AG08395 (cell line): Measurements from ENCODE around the gene CABP7.
"Not testable (repeated sequence)": the region's sequence is repeated elsewhere in the genome, so short reads cannot be mapped to it uniquely, and the experiment has no call there.

Source experiments
- DNase-seq: peaks from one replicate; pipeline ENCODE4 v3.0.0; 2012; ENCODE audit warnings: mixed read lengths, low spot score

The CABP7 gene

DNA sequence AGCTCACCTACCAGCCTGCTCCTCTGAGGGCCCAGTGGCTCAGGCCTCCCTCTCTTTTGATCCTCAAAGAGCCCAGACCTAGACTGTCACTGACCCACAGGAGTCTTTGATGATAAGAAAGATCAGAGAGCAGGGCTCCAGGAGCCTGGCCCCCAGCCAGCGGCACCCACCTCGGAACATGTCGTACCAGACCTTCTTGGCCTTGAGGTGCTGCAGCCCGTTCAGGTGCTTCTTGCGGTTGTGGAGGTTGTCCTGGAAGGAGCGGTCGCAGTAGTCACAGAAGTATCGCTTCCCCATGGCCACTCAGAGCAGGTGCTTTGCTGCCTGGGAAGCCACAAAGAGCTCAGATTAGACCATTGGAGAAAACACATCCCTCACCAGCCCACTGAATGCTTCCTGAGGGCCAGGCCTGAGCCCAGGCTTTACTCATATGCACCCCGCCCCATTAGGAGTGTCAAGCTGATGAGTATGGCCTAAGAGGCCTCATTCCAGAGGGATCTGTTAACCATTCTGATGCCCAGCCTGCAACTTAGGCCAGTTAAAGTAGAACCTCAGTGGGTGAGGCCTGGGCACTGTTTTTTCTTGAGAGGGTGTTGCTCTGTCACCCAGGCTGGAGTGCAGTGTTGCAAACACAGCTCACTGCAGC, 28.6 kb downstream of the CABP7 start:
- DNase-seq, result no peak

DNA sequence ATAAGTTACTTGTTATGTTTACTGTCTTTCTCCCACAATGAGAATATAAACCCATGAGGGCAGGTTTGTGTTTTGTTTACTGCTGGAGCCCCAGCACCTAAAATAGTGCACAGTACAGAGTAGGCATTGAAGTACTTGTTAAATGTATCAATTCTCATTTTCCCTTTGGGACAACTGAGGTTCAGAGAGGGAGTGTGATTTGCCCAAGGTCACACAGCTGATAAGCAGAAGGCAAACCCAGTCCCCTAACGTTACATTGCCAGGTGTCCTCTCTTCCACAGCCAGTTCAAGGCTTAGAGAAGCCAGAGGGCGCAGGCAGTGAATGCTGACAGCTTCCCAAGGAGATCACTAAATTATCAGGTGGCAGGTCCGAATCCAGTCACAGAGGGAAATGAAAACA, 30.2 kb downstream of the CABP7 start:
- no peak for DNase-seq

DNA sequence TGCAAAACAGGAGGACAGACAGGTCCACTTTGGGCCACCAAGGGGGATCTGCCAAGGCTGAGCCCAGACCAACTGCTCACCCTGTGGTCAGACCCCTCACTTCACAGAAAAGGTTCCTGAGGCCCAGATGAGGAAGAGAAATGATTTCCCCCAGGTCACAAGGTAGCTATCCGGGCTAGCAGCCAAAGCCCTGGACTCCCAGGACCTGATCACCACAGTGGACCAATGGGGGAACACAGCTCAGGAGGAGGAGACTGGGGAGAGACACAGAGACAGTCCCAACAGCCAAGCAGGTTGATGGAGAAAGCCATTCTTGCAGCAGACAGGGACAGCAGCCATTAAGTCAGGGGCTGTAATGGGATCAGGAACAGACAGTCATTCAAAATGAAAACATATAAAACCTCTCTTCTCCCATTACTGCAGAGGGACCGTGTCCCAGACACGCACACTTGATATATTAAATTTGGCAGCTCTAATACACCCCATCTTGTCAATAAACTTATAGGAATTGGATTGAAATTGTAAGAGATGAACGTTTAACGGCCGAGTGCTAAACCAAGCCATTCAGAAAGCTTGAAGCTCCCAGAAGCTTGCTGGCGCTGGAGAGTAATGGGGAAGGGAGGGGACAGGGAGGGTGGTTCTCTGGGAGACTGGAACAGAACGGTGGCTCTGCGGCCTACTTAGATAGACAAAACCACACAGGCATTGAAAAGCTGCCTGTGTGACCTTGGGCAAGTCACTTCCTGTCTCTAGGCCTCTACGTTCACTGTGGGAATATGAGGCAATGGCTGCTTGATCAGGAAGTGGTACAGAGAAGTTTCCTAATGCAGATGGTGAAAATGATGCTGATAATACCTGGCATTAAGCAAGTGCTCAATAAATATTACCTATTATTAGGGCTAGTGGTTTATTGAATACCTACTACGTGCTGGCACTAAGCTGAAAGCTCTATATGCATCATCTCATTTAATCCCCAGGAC, 31.0 kb downstream of the CABP7 start:
- no peak for DNase-seq

DNA sequence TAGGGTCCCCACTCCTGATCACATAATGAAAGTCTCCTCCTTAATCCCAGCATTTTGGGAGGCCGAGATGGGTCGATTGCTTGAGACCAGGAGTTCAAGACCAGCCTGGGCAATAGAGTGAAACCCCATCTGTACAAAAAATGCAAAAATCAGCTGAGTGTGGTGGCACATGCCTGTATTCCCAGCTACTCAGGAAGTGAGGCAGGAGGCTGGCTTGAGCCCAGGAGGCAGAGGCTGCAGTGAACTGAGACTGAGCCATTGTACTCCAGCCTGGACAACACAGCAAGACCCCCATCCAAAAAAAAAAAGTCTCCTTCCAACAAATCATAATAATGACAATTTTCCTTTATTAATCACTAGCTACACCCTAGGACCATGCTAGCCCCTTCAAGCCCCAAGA, 31.9 kb downstream of the CABP7 start:
- no peak for DNase-seq

DNA sequence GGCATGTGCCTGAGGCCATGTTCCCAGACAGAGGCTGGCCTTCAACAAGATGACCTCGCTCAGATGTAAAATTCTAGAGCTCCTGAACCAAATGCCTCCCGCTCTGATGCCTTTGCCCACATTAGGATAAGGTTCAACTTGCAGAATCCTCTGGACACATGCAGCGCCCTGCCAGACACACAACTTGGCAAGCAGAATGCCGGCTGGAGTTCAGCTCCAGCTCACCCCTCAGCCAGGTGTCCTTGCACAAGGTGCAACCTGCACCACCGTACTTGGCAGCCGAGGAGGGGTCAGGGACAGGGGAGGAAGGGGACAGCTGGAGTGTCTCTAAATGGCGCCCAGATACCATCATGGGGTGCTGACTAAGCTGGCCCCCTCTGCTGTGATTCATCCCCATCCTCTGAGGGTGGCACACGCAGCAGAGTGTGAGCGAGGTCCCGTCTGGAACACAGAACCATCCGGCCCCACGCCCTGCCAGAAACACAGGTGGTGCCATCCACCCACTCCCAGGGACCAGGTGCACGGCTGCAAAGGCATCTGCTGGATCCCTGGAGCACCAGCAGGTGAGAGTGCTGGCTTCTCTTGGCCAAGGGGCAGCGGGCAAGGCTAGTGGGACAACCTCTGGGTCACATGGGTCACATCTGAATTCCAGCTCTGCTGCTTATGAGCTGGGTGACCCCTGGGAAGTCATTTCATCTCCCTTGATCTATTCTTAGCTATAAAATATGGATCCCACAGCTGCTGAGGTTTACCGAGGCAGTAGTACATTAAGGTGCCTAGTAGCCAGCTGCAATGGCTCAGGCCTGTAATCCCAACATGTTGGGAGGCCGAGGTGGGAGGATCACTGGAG, 34.2 kb downstream of the CABP7 start:
- DNase-seq, result no peak

DNA sequence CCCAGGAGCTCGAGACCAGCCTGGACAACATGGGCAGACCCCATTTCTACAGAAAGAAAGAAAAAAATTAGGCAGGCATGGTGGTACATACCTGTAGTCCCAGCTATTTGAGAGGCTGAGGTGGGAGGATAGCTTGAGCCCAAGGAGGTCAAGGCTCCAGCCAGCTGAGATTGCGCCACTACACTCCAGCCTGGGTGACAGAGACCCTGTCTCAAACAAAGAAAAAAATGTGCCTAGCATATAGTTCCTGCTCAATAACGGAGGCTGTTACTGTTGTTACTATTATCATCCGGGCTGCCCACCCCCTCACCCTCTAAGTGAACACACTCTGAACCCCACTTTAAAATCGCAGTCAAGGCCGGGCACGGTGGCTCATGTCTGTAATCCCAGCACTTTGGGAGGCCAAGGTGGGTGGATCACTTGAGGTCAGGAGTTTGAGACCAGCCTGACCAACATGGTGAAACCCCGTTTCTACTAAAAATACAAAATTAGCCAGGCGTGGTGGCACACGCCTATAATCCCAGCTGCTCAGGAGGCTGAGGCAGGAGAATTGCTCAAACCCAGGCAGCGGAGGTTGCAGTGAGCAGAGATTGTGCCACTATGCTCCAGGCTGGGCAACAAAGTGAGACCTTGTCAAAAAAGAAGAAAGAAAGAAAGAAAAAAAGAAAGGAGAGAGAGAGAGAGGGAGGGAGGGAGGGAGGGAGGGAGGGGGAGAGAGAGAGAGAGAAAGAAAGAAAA, 35.0 kb downstream of the CABP7 start:
- not testable (repeated sequence) for DNase-seq

DNA sequence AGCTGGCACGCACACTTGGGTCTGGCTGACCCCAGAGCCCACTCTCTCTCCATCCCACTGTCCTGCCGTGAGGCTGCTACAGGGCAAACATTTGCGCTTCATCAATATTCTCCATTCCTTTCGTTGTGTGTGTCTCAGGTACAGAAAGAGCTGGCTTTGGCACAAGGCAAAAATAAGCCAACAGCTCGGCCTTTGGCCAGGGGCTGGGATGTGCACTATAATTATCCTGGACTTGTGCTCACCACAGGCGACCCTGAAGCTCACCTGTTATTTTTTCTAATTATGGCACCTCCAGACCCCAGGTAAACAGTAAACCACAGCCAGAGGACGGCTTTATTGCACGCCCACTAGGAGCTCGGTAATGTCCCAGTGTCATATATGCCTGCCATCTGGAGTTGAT, 36.1 kb downstream of the CABP7 start:
- DNase-seq, result no peak

DNA sequence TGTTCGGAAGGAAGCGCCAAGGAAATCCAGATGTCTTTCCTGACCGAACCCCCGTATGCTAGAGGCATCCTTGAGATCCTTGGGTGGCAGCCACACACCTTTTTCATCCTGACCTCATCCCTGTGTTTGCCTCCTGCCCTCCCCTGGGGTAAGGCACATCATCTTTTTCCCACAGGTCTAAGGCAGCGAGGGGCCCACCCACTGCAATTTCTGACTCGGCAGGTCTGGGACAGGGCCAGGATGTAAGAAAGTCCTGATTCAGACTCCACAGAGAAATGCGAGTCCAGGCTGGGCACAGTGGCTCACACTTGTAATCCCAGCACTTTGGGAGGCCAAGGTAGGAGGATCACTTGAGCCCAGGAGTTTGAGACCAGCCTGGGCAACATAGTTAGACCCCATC, 36.5 kb downstream of the CABP7 start:
- no peak for DNase-seq

DNA sequence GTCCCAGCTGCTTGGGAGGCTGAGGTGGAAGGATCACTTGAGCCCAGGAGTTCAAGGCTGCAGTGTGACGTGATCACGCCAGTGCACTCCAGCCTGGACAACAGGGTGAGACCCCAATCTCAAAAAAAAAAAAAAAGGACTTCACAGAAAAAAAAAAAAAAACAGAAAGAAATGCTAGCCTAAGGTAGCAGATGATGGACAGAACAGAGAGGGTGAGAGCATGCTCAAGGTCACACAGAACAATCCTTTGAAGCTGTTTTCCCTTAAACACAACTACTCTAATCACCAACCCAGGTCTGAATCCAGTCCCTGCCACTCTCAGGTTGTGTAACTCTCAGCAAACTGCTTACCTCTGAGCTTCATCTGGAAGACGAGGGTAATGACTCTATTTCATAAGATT, 37.3 kb downstream of the CABP7 start:
- no peak for DNase-seq

DNA sequence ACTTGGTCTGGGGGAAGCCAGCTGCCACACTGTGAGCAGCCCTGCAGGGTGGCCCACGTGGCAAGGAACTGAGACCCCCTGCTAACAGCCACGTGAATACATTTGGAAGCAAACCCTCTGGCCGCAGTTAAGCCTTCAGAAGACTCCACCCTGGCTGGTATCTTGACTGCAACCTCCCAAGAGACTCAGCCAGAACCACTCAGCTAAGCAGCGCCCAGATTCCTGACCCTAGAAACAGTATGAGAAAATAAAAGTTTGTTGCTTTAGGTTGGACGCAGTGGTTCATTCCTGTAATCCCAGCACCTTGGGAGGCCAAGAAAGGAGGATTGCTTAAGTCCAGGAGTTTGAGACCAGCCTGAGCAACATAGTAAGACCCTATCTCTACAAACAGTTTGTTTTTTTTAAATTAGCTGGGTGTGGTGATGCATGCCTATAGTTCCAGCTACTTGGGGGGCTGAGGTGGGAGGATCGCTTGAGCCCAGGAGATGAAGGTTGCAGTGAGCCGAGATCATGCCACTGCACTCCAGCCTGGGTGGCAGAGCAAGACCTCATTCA, 38.3 kb downstream of the CABP7 start:
- no peak for DNase-seq

DNA sequence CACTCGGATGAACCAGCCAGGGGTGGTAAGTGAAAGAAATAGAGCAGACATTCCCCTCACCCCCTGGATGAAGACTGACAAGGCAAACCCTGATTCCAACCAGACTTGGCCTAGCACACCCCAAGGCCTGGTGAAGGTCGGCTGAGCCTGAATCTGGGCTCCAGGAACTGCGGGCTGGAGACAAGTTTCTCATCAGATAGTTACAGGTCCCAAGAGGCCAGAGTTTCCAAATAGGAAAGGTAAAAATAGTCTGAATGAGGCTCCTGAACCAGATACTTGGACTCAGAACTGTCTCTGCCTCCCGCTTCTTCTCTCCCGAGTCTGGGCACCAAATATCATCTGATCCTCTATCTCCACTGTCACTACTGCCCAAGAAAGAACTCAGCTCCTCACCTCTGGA, 39.2 kb downstream of the CABP7 start:
- no peak for DNase-seq

DNA sequence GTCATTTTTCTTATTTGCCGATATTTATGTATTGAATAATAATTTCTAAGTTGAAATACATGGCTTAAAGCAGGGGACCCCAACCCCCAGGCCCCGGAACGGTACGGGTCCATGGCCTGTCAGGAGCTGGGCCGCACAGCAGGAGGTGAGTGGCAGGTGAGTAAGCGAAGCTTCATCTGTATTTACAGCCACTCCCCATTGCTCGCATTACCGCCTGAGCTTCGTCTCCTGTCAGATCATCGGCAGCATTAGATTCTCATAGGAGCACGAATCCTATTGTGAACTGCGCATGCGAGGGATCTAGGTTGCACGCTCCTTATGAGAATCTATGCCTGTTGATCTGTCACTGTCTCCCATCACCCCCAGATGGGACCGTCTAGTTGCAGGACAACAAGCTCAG, 42.5 kb downstream of the CABP7 start:
- no peak for DNase-seq

DNA sequence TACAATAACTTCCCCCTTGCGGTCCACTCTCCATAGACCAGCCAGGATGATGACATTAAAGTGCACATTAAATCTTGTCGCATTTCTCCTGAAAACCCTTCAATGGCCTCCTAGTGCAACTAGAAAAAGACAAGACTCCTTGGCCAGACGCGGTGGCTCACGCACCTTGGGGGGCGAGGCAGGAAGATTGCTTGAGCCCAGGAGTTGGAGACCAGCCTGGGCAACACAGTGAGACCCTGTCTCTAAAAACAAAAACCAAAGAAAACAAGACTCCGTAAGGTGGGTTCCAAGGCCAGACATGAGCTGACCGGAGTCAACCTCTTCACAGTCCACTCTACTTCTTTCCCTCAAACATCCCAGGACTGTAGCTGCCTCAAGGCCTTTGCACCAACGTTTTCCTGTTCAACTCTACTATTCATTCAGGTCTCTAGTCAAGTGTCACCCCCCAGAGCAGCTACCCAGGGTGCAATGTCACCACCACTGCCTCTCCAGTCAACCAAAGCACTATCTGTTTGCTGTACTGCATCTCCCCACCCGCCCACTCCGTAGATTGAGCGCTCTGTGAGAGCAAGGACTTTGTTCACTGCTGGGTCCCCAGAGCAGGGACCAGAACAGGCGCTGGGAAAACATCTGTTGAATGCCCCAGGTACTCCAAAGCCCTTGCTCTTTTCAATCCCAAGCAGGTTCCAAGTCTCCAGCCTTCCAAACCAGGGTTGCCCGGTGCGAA, 46.3 kb downstream of the CABP7 start:
- DNase-seq, result peak; percentile 20

DNA sequence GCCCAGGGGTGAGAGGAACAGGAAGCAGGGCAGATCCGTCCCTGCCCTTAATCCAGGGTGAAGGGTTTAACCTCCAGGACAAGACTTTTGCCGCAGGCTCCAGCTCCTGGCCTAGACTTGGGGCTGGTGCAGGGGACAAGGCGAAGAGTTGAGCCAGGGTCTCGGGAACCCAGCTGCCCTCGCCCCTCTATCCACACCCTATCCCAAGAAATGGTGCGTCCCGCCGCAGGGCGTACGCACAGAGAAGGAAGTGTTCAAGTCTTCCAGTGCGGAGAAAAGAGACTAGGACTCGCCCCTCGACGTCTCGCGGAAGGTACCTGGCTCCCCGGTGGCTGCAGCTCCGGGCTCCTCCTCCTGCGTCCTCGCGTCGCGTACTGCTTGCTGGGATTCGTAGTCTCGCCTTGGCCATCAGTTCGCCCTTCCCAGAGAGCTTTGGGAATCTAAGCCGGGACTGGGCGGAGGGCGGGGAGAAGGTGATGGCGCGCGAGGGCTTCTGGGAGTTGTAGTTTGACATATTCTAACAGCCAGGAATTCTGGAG, 46.9 kb downstream of the CABP7 start, which contains the start of gene ZMAT5:
TSS of gene ZMAT5 (minus strand) at position 376 of the 539 bp plus-strand sequence. CDS start 18,463 bp downstream, outside the sequence.
- peak; percentile 99 for DNase-seq

DNA sequence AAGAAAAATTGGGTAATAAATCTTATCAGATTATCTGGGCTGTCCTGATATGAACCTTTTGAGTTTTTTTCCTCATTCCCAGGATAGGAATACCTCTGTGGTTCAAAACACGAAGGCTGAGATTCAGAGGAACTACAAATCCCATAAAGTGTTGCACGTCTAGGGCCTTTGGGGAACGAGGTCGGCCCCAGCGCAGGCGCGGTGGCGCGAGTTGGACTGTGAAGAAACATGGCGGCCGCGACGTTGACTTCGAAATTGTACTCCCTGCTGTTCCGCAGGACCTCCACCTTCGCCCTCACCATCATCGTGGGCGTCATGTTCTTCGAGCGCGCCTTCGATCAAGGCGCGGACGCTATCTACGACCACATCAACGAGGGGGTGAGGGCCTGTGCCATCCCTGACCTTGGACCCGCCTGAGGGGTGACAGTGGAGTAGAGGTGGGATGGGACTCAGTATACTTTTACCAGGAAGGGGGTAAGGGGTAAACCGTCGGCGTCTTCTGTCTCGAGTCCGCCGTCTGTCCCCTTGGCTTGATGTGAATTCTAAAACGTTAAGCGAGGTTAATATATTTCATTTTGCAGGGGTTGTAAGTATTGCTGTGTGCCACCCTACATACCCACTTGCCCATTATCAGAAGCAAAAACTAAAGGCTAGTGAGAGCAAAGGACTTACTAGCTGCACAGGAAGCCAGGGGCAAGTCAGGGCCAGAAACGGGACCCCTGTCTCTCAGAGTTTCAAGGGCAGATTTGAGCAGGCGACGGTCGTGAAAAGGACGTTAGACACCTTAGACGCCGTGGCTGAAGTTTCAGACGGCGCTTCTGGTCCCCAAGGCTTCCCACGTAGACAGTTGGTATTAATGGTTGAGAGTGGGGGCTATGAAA, 47.6 kb downstream of the CABP7 start, which contains the start of gene UQCR10:
TSS of gene UQCR10 (plus strand) at position 199 of the 881 bp plus-strand sequence. CDS start at position 229, 30 bp downstream.
- peak; percentile 97 for DNase-seq

DNA sequence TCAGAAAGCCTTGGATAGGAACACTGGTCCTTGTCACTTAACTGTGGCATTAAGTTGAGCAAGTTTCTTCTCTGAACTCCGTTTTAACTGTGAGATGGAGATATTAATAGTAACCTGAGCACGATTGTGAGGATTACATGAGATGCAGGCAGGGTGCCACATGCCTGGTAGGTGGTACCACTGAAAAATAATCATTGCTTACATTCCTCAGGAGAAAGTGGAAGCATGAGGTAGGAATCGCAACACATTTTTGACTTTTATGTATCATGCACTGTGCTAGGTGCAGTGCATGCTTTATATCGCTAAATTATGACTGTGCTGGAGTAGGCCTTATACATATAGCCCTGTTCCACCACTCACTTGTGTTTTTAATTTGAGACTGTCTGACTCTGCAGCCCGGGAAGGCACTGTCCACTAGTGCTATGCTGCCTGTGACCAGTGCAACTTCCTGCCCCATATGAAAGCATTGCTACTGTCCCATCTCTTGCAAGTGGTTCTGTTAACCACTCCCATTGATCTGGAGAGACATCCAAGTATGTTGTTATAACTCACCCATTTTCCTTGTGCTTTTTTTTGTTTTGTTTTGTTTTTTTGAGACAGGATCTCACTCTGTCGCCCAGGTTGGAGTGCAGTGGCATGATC, 48.4 kb downstream of the CABP7 start:
- DNase-seq, result peak; percentile 20

DNA sequence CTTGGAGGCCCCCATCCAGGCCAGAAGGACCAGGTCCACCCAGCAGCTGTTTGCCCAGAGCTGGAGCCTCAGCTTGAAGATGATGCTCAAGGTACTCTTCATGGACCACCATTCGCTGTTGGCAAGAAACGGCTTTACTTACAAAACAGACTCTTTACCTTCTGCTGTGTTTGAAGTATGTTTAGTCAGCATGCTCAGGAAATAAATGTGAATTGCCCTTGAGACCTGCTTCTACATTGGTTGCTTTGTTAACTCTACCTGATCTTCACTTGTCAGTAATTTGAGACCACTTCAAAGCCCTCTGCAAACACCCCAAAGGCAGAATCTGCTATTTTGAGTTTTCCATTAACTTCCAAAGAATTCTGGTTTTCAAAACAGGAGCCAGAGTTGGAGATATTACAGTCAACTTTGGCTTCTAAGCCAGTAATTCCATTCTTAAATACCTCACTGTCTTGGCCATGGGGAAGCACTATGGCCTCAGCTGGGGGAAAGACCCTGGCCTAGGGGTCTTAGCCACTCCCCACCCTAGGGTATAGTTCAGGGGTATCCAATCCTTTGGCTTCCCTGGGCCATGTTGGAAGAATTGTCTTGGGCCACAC, 50.0 kb downstream of the CABP7 start:
- DNase-seq, result no peak

DNA sequence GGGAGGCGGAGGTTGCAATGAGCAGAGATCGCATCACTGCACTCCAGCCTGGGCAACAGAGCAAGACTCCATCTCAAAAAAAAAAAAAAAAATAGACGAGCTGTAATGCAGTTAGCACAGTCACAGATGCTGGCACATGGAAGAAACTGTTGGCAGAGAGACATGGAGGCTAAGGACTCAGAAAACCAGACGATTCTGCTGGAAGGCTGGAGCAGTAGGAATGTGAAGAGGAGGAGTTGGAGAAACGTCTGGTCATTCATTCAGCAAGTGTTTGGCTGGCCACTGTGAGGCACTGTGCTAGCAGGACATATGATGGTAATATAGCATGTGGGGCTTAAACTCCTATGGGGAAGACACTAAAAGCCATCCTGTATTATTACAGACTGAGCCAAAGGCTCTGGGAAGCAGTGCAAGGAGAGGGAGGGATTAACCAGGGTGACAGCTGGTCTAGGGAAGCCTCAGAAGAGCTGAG, 52.4 kb downstream of the CABP7 start:
- peak; percentile 86 for DNase-seq
